Renal pelvis (tissue), 12 donors: ENCODE data around the gene TTLL1. TPM values are rescaled to one million over a fixed set of nuclear protein-coding genes. Genes with fewer than 3 reads are reported as not detected.
A peak's percentile ranks its signal among the peaks of the same experiment; 100 is the strongest.

Experiments
- DNase-seq: peaks from one replicate; pipeline ENCODE4 v3.0.0-alpha.2; 2013
- long read RNA-seq, 16 experiments: transcript quantifications; one replicate each; lab custom pipeline, GENCODE V29; 2026
- polyA plus RNA-seq, 3 donors: library from polyadenylated mRNA; unstranded; fragments of 120-200 nt; gene quantifications; one replicate each; pipeline ENCODE4 v1.2.1, GENCODE V29; 2013; ENCODE audit not compliant: insufficient read length in 3 of 3

Gene TTLL1
- 10 to 100 TPM; 17.7 to 19.8 (median 18.5) TPM for polyA plus RNA-seq
- long read RNA-seq, donor 1, partial matches to known transcripts: 0 of 4 reads
- long read RNA-seq, donor 1, other reads (novel, unspliced or antisense): 0 of 4 reads
- long read RNA-seq, donor 2, transcript TTLL1-201 (11 exons, 1,645 nt): major isoform, 8 of 8 reads
- long read RNA-seq, donor 2, partial matches to known transcripts: 0 of 8 reads
- long read RNA-seq, donor 2, other reads (novel, unspliced or antisense): 0 of 8 reads
- long read RNA-seq, donor 3, partial matches to known transcripts: 0 of 4 reads
- long read RNA-seq, donor 3, other reads (novel, unspliced or antisense): 0 of 4 reads
- long read RNA-seq, donor 4, transcript TTLL1-201 (11 exons, 1,645 nt): major isoform, 6 of 6 reads
- long read RNA-seq, donor 4, partial matches to known transcripts: 0 of 6 reads
- long read RNA-seq, donor 4, other reads (novel, unspliced or antisense): 0 of 6 reads
- long read RNA-seq, donor 5, partial matches to known transcripts: 0 of 3 reads
- long read RNA-seq, donor 5, other reads (novel, unspliced or antisense): 0 of 3 reads
- long read RNA-seq, donor 6, partial matches to known transcripts: 0 of 5 reads
- long read RNA-seq, donor 6, other reads (novel, unspliced or antisense): 0 of 5 reads
- long read RNA-seq, donor 7, transcript TTLL1-201 (11 exons, 1,645 nt): major isoform, 6 of 279 reads
- long read RNA-seq, donor 7, partial matches to known transcripts: 169 of 279 reads
- long read RNA-seq, donor 7, other reads (novel, unspliced or antisense): 103 of 279 reads
- long read RNA-seq, donor 8: 0 reads
- long read RNA-seq, donor 9, transcript TTLL1-201 (11 exons, 1,645 nt): major isoform, 8 of 8 reads
- long read RNA-seq, donor 9, partial matches to known transcripts: 0 of 8 reads
- long read RNA-seq, donor 9, other reads (novel, unspliced or antisense): 0 of 8 reads
- long read RNA-seq, donor 10, transcript TTLL1-201 (11 exons, 1,645 nt): major isoform, 7 of 7 reads
- long read RNA-seq, donor 10, partial matches to known transcripts: 0 of 7 reads
- long read RNA-seq, donor 10, other reads (novel, unspliced or antisense): 0 of 7 reads
- long read RNA-seq, donor 11, partial matches to known transcripts: 0 of 4 reads
- long read RNA-seq, donor 11, other reads (novel, unspliced or antisense): 0 of 4 reads
- long read RNA-seq, donor 12, transcript TTLL1-201 (11 exons, 1,645 nt): major isoform, 10 of 10 reads
- long read RNA-seq, donor 12, partial matches to known transcripts: 0 of 10 reads
- long read RNA-seq, donor 12, other reads (novel, unspliced or antisense): 0 of 10 reads
- long read RNA-seq, donor 13, partial matches to known transcripts: 0 of 1 reads
- long read RNA-seq, donor 13, other reads (novel, unspliced or antisense): 0 of 1 reads
- long read RNA-seq, donor 14, transcript TTLL1-201 (11 exons, 1,645 nt): major isoform, 8 of 8 reads
- long read RNA-seq, donor 14, partial matches to known transcripts: 0 of 8 reads
- long read RNA-seq, donor 14, other reads (novel, unspliced or antisense): 0 of 8 reads
- long read RNA-seq, donor 15, transcript TTLL1-201 (11 exons, 1,645 nt): major isoform, 7 of 7 reads
- long read RNA-seq, donor 15, partial matches to known transcripts: 0 of 7 reads
- long read RNA-seq, donor 15, other reads (novel, unspliced or antisense): 0 of 7 reads
- long read RNA-seq, donor 16, partial matches to known transcripts: 0 of 5 reads
- long read RNA-seq, donor 16, other reads (novel, unspliced or antisense): 0 of 5 reads

DNA sequence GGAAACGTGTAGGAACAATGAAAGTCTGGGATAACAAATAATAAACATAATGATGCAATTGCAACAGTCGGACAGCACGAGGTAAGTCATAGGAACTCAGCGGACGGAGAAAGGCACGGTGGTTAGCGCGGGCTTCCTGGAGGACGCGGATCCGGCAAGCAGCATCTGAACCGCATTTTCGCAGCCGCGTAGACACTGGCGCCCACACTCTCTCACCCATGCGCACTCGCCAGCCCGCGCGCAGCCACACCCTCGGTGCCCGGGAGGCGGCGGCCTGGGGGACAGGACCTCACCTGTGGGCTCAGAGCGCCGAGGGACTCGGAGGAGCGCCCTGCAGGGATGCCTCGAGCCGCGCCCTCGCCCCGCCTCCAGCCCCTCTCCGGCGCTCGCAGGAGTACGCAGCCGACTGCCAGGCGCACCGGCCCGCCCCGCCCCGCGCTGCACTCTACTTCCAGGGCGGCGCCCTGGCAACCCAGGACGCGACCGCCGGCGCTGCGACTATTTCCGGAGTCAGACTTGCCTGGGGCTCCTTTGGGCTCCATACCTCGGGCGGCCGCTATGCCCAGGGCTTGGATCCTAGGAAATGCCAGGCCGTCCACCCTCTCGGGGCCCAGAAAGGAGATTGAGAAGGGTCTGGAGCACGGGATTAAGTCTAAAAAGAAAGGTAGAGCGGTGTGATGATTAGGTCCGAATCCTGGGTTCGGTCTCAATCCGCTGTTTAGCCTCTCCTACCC lies at the start of gene TTLL1:
TSS of gene TTLL1 (minus strand) at position 408 of the 734 bp plus-strand sequence. CDS start 13,805 bp downstream, outside the sequence.
- peak; percentile 82 for DNase-seq

DNA sequence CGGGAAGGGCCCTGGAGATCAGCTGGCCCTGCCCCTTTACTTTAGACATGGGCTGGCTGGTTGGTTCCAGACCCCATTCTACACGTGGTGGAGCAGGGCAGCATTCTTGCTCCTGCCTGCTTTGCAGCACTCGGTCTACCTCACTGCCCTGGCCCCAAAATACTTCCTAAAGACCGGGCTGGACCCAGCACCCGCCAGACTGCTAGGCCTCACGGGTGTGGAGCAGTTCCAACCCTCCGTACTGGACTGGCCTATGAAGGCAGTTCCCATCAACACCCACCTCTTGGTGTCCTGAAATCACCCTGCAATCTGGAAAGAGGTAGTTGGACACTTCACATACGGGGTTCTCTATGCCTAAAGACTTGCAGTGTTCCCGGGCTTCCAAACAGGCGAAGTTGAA lies 47.6 kb upstream of the TTLL1 start:
- DNase-seq: no peak

DNA sequence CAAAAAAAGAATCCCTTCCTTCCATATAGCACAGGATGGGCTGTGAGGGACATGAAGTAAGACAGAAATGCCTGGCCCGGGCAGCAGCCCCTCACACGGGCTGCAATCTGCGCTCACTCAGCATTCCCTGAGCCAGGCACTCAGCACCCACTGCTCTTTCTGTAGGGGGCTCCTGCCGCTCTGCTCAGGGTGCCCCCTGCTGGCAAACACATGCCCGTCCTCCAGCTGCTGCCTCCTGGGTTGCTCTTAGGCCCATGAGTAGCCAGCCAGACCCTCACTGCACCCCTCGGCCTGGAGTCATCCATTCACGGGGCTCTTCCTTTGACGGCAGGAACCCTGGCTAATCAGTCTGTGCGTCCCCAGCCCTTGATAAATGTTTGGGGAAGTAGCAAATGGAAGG lies 47.1 kb upstream of the TTLL1 start:
- DNase-seq: no peak

DNA sequence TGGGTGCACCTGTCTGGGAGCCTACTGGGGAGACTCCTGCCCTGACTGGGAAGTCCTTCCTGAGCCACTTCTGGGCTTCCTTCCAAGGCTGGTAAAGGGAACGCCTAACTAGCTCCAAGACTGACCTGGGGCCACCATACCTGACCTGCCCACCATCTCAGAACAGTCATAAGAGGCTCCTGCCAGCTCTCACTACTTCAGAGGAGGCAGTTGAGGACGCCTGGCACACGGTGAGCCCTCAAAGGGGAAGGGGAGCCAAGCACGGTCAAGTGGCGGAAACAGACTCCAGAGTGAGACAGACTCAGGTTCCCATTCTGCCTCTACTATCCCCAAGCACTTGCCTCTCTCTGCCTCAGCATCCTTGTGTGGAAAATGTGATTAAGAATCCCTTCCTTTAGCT lies 46.4 kb upstream of the TTLL1 start:
- no peak for DNase-seq

DNA sequence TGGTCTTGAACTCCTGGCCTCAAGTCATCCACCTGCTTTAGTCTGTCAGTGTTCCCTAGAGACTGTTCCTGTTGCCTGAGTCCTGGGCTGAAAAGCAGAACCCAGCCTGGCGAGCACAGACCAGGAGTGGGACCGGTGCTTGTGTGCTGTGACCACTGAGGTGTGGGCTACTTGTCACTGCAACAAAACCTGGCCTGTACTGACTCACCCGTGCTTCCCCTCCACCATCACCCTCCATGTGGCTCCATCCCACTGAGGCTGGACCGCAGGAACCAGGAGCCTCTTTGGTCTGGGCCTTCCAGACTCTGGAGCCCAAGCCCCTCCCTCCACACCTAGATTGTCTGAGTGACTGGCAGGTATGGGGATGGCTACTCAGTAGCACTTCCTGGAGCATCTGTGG lies 45.4 kb upstream of the TTLL1 start:
- DNase-seq: no peak

DNA sequence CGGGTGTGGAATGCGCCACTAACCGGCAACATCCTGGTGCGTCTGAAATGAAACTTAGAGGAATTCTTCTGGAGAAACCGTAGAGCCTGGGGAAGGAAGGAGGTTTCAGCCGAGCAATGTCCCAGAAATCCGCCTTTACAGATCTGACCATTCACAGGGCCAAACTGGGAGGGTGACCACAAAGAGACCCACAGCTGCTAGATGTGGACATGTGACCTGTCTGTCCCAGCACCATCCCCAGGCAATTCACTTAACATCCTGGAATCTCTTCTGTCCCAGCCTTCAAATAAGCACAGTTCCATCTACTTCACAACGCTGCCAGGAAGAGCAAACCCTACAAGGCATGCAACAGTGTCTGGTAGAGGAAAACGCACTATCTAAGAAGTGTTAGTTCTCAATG lies 44.2 kb upstream of the TTLL1 start:
- DNase-seq: no peak

DNA sequence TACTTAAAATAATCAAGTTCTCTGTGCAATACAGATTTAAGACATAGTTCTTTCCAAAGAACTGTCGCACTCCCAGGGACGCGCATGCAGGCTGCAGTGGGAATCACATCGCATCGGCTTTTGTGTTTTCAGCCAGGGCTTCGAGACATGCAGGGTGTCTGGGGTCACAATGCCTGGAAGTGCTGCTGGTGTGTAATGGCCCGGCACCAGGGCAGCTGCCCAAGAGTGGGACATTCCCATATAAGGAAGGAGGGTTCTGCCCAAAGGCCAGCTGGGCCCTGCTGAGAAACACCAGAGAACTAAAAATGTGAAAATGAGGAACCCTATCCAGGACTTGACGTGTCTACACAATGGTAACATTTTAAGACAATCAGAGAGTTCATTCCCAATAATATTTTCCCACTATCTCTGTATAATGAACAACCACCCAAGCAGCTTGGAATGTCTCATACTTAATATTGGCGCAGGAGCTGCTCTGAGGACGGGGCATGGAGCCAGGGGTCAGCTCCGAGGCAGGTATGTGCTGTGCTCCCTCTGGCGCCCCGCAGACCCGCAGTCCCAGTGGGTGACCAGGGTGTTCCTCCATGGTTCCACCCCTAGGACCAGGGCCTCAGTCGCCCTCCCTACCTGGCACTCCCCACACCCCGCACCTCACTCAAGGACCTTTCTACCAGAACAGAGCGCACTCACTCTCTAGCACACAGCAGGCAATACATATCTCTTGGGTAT lies 42.7 kb upstream of the TTLL1 start:
- no peak for DNase-seq

DNA sequence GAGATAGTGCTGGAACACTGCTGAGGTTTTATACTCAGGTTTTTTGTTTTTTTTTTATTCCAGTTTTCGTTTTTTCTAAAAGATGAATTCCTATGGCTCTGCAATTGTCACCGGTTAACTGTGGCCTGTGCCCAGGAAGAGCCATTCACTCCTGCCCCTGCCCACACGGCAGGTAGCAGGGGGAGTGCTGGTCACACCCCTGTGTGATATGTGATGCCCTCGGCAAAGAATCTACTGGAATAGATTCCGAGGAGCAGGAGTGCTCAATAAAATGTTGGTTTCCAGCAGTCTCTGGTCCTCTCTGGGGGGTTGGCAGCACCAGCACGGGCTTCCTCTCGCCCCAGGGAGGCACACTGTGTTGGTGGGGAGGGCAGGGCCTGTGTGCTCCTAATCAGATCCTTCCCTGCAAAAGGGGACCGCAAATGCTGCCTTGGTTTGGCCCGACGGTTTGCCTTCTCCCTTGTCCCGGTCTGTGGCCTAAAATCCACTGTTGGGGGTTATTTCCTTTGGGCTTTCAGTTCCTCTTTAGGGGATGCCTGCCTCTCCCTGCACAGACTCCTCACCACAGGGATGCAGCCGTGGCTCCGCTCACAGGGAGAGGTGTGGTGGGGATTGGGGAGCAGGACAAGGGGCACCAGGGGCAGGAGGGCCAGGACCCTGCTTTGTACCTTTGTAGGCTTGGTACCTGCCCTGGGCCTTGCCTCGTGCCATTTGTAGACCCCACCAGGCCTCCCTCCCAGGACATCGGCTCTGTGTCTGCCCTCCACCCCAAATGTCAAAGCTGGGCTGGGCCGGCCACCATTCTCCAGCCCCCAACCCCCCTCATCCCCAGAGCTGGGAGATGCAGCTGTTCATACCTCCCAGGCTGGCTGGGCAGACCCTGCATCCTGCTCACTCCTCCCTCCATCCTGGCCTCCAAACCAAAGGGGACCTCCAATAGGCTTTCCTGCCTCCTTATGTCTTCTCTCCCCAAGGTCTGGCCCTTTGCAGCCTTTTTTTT lies 40.5 kb upstream of the TTLL1 start:
- no peak for DNase-seq

DNA sequence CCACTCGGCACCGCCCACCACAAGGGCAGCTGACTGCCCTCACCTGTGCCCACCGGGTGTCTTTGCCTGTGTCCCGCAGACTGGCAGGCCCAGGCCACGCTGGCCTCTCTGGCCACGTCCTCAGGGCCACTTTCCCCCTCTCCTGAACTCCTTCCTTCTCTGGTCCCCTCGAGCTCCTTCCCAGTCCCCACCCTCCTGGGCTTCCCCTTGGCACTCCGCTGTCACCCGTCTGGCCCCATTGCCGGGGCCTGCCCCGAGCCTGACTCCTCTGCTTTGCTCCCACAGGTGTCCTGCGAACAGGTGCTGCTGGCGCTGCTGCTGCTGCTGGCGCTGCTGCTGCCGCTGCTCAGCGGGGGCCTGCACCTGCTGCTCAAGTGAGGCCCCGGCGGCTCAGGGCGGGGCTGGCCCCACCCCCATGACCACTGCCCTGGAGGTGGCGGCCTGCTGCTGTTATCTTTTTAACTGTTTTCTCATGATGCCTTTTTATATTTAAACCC lies 39.8 kb upstream of the TTLL1 start:
- no peak for DNase-seq

DNA sequence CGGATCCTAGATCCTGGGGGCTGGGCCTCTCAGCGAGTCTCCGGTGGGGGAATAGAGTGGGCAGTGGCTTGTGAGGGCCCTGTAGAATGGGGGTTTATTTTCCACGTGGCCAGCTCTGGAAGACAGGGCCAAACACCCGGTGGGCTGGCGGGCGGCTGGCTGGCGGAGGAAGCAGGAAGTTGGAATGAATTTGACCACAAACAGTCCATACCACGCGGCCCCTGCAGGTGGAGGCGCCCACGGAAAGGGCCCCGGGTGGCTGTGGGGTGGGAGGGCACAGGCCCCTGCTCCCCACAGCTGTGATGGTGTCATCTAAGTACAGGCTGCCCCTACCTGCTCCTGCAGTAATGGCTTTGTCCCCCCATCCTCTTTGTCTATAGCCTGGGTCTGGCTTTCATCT lies 38.9 kb upstream of the TTLL1 start:
- DNase-seq: no peak

DNA sequence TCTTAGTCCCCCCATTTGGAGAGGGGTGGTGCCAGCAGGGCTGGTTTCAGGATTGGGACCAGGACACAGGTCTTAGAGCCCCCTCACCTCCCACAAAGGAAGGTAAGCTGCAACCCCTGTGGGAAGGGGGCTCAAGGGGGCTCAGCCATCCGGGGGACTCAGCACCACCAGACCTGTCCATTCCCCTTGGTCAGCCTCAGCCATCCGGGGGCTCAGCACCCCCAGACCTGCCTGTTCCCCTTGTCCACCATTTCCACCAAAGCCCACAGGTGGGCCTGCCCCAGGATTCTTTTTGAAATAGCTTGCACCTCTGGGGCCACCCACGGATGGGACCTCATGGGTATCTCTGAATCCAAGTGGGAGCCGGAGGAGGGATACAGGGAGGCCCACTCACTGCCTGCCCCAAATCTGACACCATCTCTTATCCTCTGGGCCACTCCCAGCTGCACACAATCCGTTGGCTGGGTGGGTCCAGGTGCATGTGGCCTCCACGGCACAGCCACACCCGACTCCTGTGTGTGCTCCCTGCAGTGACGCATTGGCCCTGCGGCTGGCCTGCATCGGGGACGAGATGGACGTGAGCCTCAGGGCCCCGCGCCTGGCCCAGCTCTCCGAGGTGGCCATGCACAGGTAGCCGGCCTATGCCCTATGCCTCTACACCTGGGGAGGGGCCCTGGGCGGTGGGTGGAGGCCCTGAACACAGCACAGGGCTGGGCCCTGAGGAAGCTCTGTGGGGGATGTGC lies 38.1 kb upstream of the TTLL1 start:
- no peak for DNase-seq

DNA sequence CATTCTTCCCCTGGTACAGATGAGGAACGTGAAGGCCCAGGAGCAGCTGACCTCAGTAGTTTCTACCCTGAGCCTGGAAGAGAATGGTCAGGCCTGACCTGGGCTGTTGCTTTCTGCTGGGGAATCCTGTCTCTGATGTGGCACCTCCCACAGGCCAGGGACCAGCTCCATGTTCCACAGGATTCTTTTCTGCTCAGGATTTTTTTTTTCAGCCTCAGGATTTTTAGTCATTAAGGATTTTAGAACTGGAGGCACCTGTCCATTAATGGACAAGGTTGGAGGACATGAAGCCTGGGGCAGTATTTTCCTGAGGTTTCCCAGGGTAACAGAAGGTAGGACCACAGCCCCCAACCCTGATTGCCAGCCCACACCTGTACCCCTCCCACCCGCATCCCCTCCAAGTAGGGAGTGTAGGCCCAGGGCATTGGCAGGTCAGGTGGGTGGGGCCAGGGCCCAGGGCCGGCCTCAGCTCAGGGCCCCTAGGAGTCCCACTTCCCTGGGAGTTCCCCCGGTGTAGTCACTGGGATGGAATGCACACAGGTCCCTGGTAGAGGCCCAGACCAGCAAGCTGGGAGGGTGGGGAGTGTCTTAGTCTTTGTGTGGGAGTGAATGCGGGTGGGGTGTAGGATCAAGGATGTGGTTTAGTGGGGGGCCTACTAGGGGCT lies 37.4 kb upstream of the TTLL1 start:
- DNase-seq: no peak

DNA sequence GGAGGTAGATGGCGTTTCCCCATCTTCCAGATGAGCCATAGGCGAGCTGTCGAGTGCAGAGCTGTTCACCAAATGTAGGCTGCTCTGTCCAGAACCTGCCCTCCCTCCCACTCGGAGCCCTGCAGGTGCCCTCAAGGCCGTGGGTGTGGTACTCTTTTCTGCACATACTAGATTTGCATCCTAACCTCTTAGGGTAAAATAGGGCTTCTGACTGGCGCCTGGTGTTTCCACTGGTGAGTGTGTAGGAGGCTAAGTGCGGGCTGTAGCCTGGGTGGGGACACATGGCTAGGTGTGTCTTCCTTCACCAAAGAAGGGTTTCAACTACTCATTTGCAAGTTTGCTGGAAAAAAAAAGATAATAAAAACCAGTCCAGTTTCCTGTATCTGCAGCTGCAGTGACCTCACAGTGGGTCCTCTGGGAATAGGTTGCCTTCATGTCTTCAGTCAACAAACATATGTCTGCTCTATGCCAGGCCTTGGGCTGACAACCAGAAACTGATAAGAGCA lies 29.8 kb upstream of the TTLL1 start:
- no peak for DNase-seq

DNA sequence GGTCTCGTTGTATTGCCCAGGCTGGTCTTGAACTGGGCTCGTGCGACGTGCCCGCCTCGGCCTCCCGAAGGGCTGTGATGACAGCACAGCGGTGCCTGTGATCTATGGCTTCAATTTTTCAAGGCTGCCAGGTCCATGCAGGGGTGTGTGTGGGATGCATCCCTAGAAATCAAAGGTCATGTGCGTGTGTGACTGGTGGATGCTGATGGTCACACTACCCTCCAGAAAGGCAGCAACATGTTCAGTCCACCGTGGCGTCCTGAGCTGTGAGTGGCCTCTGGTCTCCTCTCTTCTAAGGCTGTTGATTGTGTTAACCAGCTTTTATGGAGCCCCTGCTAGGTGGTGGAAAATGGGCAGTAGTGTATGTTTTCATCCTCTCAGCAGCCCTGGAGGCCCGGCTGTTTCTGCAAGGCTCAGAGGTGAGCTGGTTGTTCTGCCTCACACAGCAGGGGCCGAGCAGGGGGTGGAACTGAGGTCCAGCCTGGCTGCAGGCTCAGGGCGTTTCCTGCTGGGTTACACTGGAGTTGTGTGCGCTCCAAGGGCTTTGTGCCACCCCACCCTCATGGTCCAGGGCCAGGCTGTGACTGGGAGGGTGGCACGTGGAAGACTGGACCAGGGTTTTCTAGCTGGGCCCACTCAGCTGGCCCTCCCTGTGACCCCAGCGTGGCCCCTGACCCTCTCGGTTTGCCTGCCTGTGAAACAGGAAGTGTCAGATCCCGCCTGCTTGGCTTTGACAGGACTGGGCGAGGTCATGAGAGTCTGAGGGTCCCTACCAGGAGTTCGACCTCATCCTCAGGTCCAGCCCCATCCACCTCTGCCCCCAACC lies 29.0 kb upstream of the TTLL1 start:
- no peak for DNase-seq

DNA sequence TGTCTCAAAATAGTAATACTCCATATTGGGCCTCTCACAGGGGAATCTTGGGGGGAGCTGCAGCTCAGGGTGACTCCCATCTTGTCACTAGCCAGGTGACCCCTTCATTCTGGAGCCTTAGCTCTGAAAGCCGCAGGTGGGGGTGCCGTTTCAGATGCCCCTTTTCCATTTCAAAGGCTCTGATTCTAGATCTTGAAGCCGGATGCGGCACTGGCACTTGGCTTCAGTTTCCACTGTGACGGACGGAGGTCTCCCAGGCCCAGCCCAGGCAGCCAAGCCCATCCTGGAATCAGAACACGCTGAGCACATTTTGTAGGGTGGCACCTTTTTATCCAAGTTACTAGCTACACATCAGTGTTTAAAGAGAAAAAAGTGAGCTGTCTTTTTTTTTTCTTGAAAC lies 27.7 kb upstream of the TTLL1 start:
- DNase-seq: no peak

DNA sequence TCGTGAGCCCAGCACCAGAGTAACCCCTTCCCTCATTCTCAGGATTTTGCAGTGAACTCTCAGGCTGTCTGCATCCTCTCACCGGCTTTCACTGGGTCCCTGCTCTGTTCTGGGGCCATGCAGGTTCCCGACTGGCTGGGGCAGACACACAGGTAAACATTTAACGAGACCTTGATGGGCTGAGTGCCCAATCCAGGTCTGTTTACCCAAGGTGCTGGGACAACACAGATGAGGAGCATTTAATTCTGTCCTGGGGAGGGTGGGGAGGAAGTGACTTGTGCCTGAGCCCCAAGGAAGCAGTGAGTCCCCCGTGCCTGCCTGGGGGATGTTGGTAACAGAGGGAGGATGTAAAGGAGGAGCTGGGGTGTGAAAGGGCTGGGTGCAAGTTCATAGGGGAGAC lies 25.8 kb upstream of the TTLL1 start:
- DNase-seq: no peak
